Left kidney (tissue), 2 donors: ENCODE measurements around the gene OLFML2B. TPM values are rescaled to one million over a fixed set of nuclear protein-coding genes. Genes with fewer than 3 reads are reported as not detected.

Source experiments
- DNase-seq: peaks from one replicate; pipeline ENCODE4 v3.0.0-alpha.2; 2013
- polyA plus RNA-seq: library from polyadenylated mRNA; unstranded; fragments of 120-200 nt; gene quantifications from one replicate; pipeline ENCODE4 v1.2.1, GENCODE V29; 2013; ENCODE audit not compliant: insufficient read length

The OLFML2B gene
- polyA plus RNA-seq, 1 donor, result 8.5 TPM

- DNase-seq, result no peak
These were observed 45.5 kb downstream of the OLFML2B start for GRCh38 chr1:161978011-161978790.

DNA sequence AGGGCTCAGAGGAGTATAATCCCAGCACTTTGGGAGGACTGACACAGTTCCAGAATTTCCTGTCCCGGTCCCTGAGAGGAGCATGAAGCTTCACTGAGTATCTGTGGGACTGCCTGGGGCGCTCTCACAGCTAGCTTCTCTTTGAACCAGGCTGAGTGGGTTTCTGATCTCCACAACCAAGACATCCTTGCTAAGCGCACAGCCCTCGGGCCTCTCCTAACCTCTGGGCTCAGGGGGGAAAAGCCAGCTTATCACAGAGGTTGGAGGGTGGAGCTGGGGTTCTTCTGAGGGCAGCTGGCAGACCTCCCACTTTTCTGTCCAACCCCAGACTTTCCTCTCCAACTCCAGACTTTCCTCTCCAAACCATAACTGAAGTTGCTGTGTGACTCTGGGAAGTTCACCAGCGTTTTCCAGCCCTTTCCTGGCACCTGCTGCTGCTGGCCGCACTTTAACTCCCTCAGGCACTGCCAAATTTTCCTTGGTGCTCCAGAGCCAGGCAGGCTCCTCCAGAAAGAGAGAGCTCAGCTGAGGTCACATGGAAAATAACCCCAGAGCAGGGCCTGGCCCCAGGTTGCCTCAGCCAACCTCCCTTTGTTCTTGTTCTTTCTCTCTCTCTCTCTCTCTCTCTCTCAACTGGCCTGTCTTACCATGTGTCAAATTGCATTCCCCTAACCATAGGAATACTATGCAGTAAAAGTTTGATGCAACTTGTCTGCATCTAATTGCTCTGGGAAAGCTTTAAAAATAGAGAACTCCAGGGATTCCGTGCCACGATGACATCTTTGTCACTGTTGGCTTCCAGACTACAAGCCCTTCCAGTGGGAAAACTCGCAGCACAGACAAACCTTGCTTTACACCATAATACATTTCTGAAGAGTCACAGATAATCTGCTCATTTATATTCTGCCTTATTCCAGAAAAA, 49.5 kb downstream of the OLFML2B start:
- no peak for DNase-seq

- DNase-seq, result no peak
These were observed 50.8 kb downstream of the OLFML2B start for GRCh38 chr1:161972828-161973227.

GRCh38 chr1:161970633-161971032, 53.0 kb downstream of the OLFML2B start:
- DNase-seq, result no peak

GRCh38 chr1:161970036-161970435, 53.6 kb downstream of the OLFML2B start:
- no peak for DNase-seq

DNA sequence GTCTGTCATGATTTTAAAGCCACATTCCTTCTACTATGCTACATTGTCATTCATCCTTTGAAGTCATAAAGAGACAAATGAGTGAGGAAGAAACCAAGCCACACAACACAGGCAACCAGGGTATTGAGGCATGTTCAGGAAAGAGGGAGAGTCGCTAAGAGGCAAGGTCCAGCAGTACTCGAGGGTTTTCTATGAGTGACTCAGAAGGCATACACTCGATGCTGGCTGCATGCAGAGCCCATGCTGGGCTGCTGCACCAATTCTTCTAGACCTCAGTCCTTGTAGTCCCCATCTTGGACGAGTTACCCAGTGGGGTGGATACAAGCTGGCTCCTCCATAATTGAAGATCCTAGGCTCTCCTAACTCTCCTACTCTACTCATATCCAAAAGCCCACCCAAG, 57.6 kb downstream of the OLFML2B start:
- DNase-seq, result no peak

GRCh38 chr1:161962091-161962887, 61.4 kb downstream of the OLFML2B start:
- DNase-seq, result no peak

- no peak for DNase-seq
These were observed 65.2 kb downstream of the OLFML2B start for GRCh38 chr1:161958425-161958824.

- no peak for DNase-seq
These were observed 66.7 kb downstream of the OLFML2B start for GRCh38 chr1:161956930-161957329.

GRCh38 chr1:161956097-161956496, 67.6 kb downstream of the OLFML2B start:
- no peak for DNase-seq

DNA sequence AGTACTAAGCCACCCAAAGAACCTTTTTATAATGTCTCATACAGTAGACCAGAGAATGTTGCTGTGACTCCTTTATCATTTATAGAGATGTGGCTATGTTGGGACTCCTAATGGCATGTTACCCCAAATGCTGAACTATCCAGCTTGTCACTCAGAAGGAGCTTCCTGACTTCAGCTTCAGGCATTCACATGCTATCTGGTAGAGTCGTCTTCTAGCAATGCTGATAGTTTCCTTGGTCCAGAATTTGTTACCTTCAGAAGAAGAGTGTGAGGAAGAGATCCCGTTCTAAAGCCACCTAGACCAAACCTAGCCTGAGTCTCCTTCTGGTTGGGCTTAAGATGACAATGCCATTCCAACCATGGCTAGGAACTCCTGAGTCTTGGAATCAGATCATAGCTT, 68.1 kb downstream of the OLFML2B start:
- DNase-seq, result no peak

- DNase-seq, result no peak
These were observed 69.2 kb downstream of the OLFML2B start for GRCh38 chr1:161954466-161954865.

GRCh38 chr1:161954050-161954449, 69.6 kb downstream of the OLFML2B start:
- no peak for DNase-seq

GRCh38 chr1:161953256-161953920, 70.3 kb downstream of the OLFML2B start:
- no peak for DNase-seq

DNA sequence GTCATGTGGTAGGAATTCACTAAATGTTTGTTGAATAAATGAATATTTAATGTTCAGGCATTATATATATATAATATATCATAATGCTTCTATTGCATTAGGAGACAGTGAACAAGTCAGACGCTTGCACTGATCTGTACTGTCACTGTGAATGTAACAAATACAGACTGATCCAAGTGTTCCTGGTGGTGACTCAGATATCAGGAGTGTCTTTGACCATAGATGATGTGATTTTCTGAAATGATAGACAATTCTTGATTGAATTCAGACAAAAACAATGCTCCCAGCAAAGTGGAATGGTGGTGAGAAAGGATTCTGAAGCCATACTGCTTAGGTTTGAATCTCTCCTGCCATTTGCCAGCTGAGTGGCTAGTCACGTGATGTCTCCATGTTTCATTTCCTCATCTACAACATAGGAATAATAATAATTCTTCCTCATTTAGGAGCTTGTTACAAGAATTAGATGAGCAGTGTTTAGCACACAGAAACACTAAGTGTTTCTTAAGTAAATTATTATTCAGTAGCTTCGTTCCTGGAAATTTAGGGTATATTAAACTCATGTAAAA, 71.0 kb downstream of the OLFML2B start:
- DNase-seq, result no peak

GRCh38 chr1:161951646-161952045, 72.0 kb downstream of the OLFML2B start:
- DNase-seq, result no peak

GRCh38 chr1:161950377-161950776, 73.3 kb downstream of the OLFML2B start:
- DNase-seq, result no peak

GRCh38 chr1:161949548-161949947, 74.1 kb downstream of the OLFML2B start:
- DNase-seq, result no peak

DNA sequence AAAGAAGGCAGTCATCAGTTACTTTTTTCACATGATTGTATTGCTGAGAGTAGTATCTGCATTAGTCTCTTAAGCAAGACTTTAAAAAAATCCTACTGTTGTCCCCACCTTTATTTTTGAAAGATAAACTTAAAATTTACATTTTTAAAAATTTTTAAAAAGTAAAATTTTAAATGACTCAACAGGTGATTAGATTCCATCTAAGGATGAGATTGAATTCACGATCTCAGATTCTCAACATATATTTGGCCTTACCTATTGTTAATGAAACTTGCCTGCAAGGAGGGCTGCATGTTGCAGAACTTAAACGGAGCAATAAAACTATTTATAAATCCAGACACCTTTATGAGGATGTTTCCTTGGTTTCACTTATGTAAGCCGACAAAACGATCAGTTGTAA, 75.2 kb downstream of the OLFML2B start:
- no peak for DNase-seq

GRCh38 chr1:161946071-161946987, 77.3 kb downstream of the OLFML2B start:
- no peak for DNase-seq
